ENCODE measurements around the gene MIGA1.

The MIGA1 gene

DNA sequence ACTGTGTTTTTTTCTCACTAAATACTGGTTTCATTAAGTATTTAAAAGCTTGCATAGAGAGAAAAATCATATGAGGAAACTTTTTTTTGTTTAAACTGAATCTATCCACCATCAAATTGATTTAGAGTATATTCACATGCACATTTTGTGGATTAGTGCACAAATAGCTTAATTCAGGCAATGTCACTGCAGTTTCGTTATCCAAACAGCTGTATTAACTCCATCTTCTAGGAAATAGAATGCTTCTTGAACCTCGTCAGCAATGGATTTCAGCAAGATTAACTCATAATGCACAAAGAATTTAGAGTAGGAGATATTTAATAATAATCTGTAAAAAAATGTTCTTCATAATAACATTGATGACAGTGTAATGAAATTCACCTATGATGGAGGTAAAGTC lies 146.5 kb downstream of the MIGA1 start:
- no peak for DNase-seq

DNA sequence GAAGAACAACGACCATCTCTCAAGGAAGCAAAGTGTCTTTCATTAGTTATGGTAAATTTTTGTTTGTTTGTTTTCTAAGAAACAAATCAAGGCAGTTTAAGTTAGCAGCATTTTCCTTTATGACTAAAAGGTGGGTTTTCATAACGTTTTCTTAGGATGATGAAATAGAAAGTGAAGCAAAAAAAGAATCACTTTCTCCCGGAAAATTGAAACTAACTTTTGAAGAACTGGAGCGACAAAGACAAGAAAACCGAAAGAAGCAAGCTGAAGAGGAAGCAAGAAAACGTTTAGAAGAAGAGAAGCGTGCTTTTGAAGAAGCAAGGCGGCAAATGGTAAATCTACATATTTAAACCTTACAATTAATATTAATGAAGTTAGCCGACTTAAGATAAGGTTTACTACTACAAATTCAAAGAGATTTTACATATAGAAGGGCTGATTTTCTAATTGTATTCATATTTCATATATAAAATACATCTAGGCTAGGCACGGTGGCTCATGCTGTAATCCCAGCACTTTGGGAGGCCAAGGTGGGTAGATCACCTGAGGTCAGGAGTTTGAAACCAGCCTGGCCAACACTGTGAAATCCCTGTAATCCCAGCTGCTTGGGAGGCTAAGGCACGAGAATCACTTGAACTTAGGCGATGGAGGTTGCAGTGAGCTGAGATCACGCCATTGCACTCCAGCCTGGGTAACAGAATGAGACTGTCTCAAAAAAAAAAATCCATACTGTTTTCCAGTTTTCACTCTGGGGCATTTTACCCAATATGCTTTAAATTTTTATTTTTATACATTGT lies 147.3 kb downstream of the MIGA1 start:
- no peak for DNase-seq

DNA sequence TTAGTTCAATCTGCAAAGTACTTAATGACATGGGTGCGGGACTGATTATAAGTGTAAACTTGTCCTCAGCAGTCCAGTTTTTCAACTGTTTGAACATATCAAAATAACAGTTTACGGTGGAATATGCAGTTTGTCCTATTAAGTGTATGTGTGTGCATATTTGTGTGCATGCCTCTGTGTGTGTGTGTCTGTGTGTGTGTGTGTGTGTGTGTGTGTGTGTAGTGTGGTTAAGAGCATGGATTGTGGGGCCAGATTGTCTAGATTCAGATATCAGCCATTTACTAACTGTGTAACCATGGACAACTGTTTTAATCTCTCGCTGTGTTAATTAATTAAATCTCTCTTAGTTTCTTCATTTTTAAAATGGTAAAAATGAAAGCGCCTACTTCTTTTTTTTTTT lies 148.0 kb downstream of the MIGA1 start:
- DNase-seq = no peak
